ENCODE data around the gene SMTNL2.

The SMTNL2 gene

GRCh38 chr17:4642286-4642685, 58.0 kb downstream of the SMTNL2 start:
- TF ChIP-seq CTCF (IDR thresholded peaks at IDR 0.05), result no peak

- TF ChIP-seq CTCF (IDR thresholded peaks at IDR 0.05), result no peak
Measured at GRCh38 chr17:4643676-4644075, 59.3 kb downstream of the SMTNL2 start.

- no peak for TF ChIP-seq CTCF (IDR thresholded peaks at IDR 0.05)
Measured at GRCh38 chr17:4645642-4646041, 61.3 kb downstream of the SMTNL2 start.

GRCh38 chr17:4648741-4649140, 64.4 kb downstream of the SMTNL2 start:
- TF ChIP-seq CTCF (IDR thresholded peaks at IDR 0.05), result no peak

GRCh38 chr17:4652997-4653396, 68.7 kb downstream of the SMTNL2 start:
- no peak for TF ChIP-seq CTCF (IDR thresholded peaks at IDR 0.05)

- no peak for TF ChIP-seq CTCF (IDR thresholded peaks at IDR 0.05)
Measured at GRCh38 chr17:4657678-4658077, 73.3 kb downstream of the SMTNL2 start.
